GM19372 (cell line): ENCODE measurements around the gene USP3.
"Not testable (repeated sequence)": the region's sequence is repeated elsewhere in the genome, so short reads cannot be mapped to it uniquely, and the experiment has no call there.

Source experiments
- ATAC-seq: cut with Tn5 transposase; IDR thresholded peaks from one replicate; pipeline ENCODE4 v1.9.1; 2021; ENCODE audit warnings: mild to moderate bottlenecking, low read depth, moderate library complexity; ENCODE audit not compliant: unreplicated experiment

USP3 gene

GRCh38 chr15:63509955-63510940 lies 5.9 kb downstream of the USP3 start:
- no peak for ATAC-seq

DNA sequence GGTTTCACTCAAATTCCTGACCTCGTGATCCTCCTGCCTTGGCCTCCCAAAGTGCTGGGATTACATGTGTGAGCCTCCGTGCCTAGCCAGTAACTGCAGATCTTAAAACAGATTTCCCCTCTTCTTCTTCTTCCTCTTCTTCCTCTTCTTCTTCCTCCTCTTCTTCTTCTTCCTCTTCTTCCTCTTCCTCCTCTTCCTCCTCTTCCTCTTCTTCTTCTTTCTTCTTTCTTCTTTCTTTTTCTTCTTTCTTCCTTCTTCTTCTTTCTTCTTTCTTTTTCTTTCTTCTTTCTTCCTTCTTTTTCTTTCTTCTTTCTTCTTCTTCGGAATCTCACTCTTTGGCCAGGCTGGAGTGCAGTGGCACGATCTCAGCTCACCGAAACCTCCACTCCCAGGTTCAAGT lies 7.8 kb downstream of the USP3 start:
- ATAC-seq: no peak

- no peak for ATAC-seq
Measured at GRCh38 chr15:63513271-63513670, 8.9 kb downstream of the USP3 start.

DNA sequence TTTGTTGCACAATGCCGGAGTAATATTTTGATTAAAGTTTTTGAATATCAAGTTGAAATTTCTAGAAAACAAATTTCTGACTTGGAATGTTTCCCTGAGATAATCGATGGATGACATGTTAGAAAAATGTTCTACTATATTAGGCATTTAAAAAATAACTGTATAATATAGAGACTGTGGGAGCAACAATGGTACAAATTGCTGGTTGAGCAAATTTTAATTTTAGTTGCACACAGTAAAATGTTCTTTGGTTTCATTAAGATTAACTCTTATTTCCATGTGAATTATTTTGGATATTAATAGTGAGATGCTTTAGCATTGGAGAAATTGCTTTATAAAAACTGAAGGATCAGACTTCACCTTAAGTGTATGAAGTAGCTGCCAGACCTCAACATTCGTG lies 9.3 kb downstream of the USP3 start:
- no peak for ATAC-seq

- ATAC-seq: no peak
Measured at GRCh38 chr15:63514531-63514943, 10.1 kb downstream of the USP3 start.

DNA sequence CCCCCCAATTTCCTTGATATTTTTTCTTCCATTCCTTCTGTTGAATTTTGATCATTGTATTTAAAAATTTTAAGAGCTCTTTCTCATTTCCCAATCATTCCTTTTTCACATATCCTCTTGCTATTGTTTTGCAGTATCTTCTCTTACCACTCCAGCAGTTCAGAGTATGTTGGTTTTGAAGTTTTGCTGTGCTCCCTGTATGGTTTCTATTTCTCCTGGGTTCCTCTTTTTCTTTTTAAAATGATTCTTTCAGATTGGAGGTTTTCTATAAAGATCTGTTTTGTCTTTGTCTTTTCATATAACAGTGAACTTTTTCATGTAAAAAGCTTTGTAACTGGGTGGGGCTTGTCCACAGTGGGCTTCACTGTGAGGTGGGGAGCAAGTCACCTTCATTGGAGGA lies 12.8 kb downstream of the USP3 start:
- ATAC-seq: no peak

- no peak for ATAC-seq
Measured at GRCh38 chr15:63517628-63518027, 13.2 kb downstream of the USP3 start.

GRCh38 chr15:63519041-63519440 lies 14.6 kb downstream of the USP3 start:
- ATAC-seq: no peak

- no peak for ATAC-seq
Measured at GRCh38 chr15:63519548-63520178, 15.3 kb downstream of the USP3 start.

DNA sequence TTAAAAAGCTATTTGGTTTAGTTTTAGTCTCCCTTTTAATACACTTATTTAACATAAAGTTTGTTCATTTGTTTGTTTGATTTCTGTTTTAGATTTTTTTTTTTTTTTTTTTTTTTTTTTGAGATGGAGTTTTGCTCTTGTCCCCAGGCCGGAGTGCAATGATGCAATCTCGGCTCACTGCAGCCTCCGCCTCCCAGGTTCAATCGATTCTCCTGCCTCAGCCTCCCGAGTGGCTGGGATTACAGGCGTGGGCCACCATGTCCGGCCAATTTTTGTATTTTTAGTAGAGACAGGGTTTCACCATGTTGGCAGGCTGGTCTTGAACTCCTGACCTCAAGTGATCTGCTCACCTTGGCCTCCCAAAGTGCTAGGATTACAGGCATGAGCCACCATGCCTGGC lies 16.1 kb downstream of the USP3 start:
- not testable (repeated sequence) for ATAC-seq

DNA sequence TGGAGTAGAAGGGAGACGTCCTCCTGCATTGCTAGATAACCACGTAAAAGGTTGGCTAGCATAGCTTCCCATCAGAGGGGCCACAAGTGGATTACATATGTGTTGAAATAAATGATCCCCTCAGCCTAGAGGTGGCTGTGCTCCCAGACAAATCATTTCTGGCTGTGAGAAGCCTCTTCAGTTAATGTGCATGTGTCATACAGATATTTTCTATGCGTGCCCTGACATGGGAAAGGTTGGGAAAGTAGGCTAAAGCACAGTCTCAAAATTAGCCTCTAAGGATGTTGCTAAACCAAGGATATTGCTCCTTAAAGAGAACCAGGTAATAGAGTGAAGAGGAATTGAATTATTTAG lies 17.8 kb downstream of the USP3 start:
- no peak for ATAC-seq

GRCh38 chr15:63523306-63523990 lies 19.1 kb downstream of the USP3 start:
- no peak for ATAC-seq

DNA sequence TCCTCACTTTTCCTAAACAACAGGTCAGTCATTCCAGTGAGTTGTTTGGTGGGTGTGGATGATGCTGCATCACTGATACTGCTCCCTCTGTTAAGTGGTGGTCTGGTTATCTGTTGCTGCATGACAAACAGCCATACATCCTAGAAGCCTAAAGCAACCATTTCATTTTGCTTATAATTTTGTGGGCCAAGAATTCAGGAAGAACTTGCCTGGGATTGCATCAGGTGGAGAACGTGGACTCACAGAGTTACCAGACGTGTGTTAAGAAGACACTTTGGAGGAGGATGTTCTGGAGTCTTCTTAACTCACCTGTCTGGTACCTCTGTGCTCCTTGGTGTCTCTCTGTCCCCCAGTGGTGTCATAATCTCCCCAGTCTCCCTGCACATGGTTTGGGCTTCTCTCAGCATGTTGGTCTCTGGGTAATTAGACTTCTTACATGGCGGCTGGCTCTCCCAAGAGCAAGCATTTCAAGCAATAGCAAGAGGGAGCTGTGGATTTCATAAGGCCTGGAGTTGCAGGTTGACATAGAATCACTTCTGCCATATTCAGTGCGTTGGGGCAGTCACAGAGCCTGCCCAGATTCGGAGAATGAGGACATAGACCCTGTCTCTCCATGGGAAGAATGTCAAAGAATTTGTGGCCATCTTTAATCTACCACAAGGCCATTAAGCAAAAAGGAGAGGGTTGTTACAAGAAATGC lies 20.1 kb downstream of the USP3 start:
- no peak for ATAC-seq

- ATAC-seq: no peak
Measured at GRCh38 chr15:63526401-63526800, 22.0 kb downstream of the USP3 start.

GRCh38 chr15:63528138-63528659 lies 23.8 kb downstream of the USP3 start:
- no peak for ATAC-seq

GRCh38 chr15:63530235-63530634 lies 25.8 kb downstream of the USP3 start:
- ATAC-seq: no peak

- no peak for ATAC-seq
Measured at GRCh38 chr15:63530752-63531299, 26.4 kb downstream of the USP3 start.

- no peak for ATAC-seq
Measured at GRCh38 chr15:63531586-63531985, 27.2 kb downstream of the USP3 start.

- ATAC-seq: no peak
Measured at GRCh38 chr15:63532307-63532744, 27.9 kb downstream of the USP3 start.

DNA sequence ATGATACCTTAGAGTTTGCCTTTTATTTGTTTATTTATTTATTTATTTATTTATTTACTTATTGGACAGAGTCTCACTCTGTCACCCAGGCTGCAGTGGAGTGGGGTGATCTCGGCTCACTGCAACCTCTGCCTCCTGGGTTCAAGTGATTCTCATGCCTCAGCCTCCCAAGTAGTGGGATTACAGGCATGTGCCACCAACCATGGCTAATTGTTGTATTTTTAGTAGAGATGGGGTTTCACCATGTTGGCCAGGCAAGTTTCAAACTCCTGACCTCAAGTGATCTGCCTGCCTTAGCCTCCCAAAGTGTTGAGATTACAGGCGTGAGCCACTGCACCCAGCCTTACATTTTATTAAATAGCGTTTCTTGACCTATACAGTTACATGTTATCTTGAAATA lies 30.5 kb downstream of the USP3 start:
- ATAC-seq: not testable (repeated sequence)
